ENCODE data around the gene NPAS2. TPM values are rescaled to one million over a fixed set of nuclear protein-coding genes. Genes with fewer than 3 reads are reported as not detected.

NPAS2 gene
- total RNA-seq, 4 donors from 2014 or later: 7.7 to 83.2 (median 15.1) TPM

GRCh38 chr2:100957996-100958653 is 138.2 kb downstream of the NPAS2 start:
- DNase-seq (ENCODE audit: low spot score in 2 of 2): peak in 1 of 2 donors; percentile 71
- TF ChIP-seq EP300 (IDR thresholded peaks at IDR 0.05) (peak in 1 of 2 donors; percentile 79), CTCF (IDR thresholded peaks at IDR 0.05) (no peak), POLR2A (IDR thresholded peaks at IDR 0.05) (no peak)
- Histone ChIP-seq H3K4me1 (peaks cover 0 to 13% (median 0%) of the 10 kb centered on the region in 4 donors), H3K4me3 (no peak overlapping the region), H3K9me3 (no peaks in the 10 kb centered on the region), H3K36me3 (no peaks in the 10 kb centered on the region), H3K27me3 (no peaks in the 10 kb centered on the region), H3K27ac (no peak overlapping the region)
- 51 to 64% methylated on average over 16 of the region's 16 CpGs for WGBS, 2 donors

- H3K4me1 ChIP-seq: peaks cover 0 to 13% (median 0%) of the 10 kb centered on the region in 4 donors
- DNase-seq (ENCODE audit: low spot score in 2 of 2): no peak
- no peaks in the 10 kb centered on the region for H3K36me3 ChIP-seq
- H3K9me3 ChIP-seq: no peaks in the 10 kb centered on the region
- TF ChIP-seq EP300 (IDR thresholded peaks at IDR 0.05): no peak
- no peak for TF ChIP-seq POLR2A (IDR thresholded peaks at IDR 0.05)
- TF ChIP-seq CTCF (IDR thresholded peaks at IDR 0.05): no peak
- 42 to 49% methylated on average over 6 of the region's 6 CpGs for WGBS, 2 donors
- no peak overlapping the region for H3K4me3 ChIP-seq
- H3K27ac ChIP-seq: no peak overlapping the region
- H3K27me3 ChIP-seq: no peaks in the 10 kb centered on the region
Observed at GRCh38 chr2:100959225-100959880, 139.4 kb downstream of the NPAS2 start.

GRCh38 chr2:100960688-100961087 is 140.7 kb downstream of the NPAS2 start:
- DNase-seq (ENCODE audit: low spot score in 2 of 2): no peak
- no peak overlapping the region for H3K27ac ChIP-seq

GRCh38 chr2:100962366-100963025 is 142.6 kb downstream of the NPAS2 start:
- Histone ChIP-seq H3K9me3 (no peaks in the 10 kb centered on the region), H3K27ac (no peak overlapping the region), H3K27me3 (no peaks in the 10 kb centered on the region), H3K36me3 (no peaks in the 10 kb centered on the region), H3K4me3 (no peak overlapping the region), H3K4me1 (peaks cover 0 to 10% (median 0%) of the 10 kb centered on the region in 4 donors)
- 79 to 92% methylated on average over 12 of the region's 12 CpGs for whole genome bisulfite sequencing, 2 donors
- TF ChIP-seq POLR2A (IDR thresholded peaks at IDR 0.05) (no peak), CTCF (IDR thresholded peaks at IDR 0.05) (no peak), EP300 (IDR thresholded peaks at IDR 0.05) (no peak)
- DNase-seq (ENCODE audit: low spot score in 2 of 2): no peak

More at GRCh38 chr2:100960688-100961087, 140.7 kb downstream of the NPAS2 start:
- H3K36me3 ChIP-seq: no peaks in the 10 kb centered on the region
- TF ChIP-seq EP300 (IDR thresholded peaks at IDR 0.05): no peak
- no peak for TF ChIP-seq CTCF (IDR thresholded peaks at IDR 0.05)
- TF ChIP-seq POLR2A (IDR thresholded peaks at IDR 0.05): no peak
- H3K27me3 ChIP-seq: no peaks in the 10 kb centered on the region
- WGBS, 2 donors: 78 to 82% methylated on average over 4 of the region's 4 CpGs
- peaks cover 0 to 13% (median 0%) of the 10 kb centered on the region in 4 donors for H3K4me1 ChIP-seq
- H3K4me3 ChIP-seq: no peak overlapping the region
- H3K9me3 ChIP-seq: no peaks in the 10 kb centered on the region

- no peak overlapping the region for H3K27ac ChIP-seq
- no peaks in the 10 kb centered on the region for H3K36me3 ChIP-seq
- H3K27me3 ChIP-seq: no peaks in the 10 kb centered on the region
- WGBS, 2 donors: 85 to 87% methylated on average over 4 of the region's 4 CpGs
- peaks cover 0 to 7% (median 0%) of the 10 kb centered on the region in 4 donors for H3K4me1 ChIP-seq
- H3K9me3 ChIP-seq: no peaks in the 10 kb centered on the region
- H3K4me3 ChIP-seq: no peak overlapping the region
- TF ChIP-seq POLR2A (IDR thresholded peaks at IDR 0.05): no peak
- TF ChIP-seq EP300 (IDR thresholded peaks at IDR 0.05): no peak
- TF ChIP-seq CTCF (IDR thresholded peaks at IDR 0.05): no peak
- DNase-seq (ENCODE audit: low spot score in 2 of 2): no peak
Observed at GRCh38 chr2:100963026-100963375, 143.1 kb downstream of the NPAS2 start.

All from tibial nerve (tissue), 4 donors.